Nephron (organoid): ENCODE data around the gene PPP1CB.
"Not testable (repeated sequence)": the region's sequence is repeated elsewhere in the genome, so short reads cannot be mapped to it uniquely, and the experiment has no call there.

Experiments
- H3K27ac Mint-ChIP-seq, 3 experiments: 2 replicates each; pipeline ENCODE4 v1.8.0; 2020; ENCODE audit warnings: mixed read lengths in 3 of 3, mild to moderate bottlenecking in 2 of 3, moderate library complexity in 1 of 3
- H3K27me3 Mint-ChIP-seq: 2 replicates; pipeline ENCODE4 v1.8.0; 2021; ENCODE audit warnings: low read depth, mild to moderate bottlenecking, moderate library complexity, mixed read lengths
- H3K36me3 Mint-ChIP-seq: 2 replicates; pipeline ENCODE4 v1.8.0; 2020; ENCODE audit warnings: low read depth, mixed read lengths
- H3K4me1 Mint-ChIP-seq: 2 replicates; pipeline ENCODE4 v1.8.0; 2020; ENCODE audit warnings: mixed read lengths
- H3K4me3 Mint-ChIP-seq, 3 experiments: 2 replicates each; pipeline ENCODE4 v1.8.0; 2020; ENCODE audit warnings: mild to moderate bottlenecking in 3 of 3, mixed read lengths in 3 of 3, moderate library complexity in 2 of 3
- H3K9me3 Mint-ChIP-seq: 2 replicates; pipeline ENCODE4 v1.8.0; 2020; ENCODE audit warnings: mixed read lengths
- CTCF ChIP-seq, 3 experiments: fragments of 200-600 bp; sonication (generic); IDR thresholded peaks; one replicate each; pipeline ENCODE4 v1.5.0; 2021; ENCODE audit warnings: antibody characterized with exemption in 3 of 3; ENCODE audit not compliant: unreplicated experiment in 3 of 3

Gene PPP1CB

GRCh38 chr2:28729698-28730097 lies 21.9 kb upstream of the PPP1CB start:
- H3K27me3 Mint-ChIP-seq: no peaks in the 10 kb centered on the region
- H3K27ac Mint-ChIP-seq: no peak overlapping the region
- no peaks in the 10 kb centered on the region for H3K4me1 Mint-ChIP-seq
- peaks cover 3% of the 10 kb centered on the region for H3K36me3 Mint-ChIP-seq
- no peak overlapping the region for H3K4me3 Mint-ChIP-seq
- no peaks in the 10 kb centered on the region for H3K9me3 Mint-ChIP-seq
- no peak for TF ChIP-seq CTCF (IDR thresholded peaks at IDR 0.05; ENCODE audit: unreplicated experiment in 3 of 3)

- H3K9me3 Mint-ChIP-seq: no peaks in the 10 kb centered on the region
- no peak overlapping the region for H3K4me3 Mint-ChIP-seq
- no peak overlapping the region for H3K27ac Mint-ChIP-seq
- no peaks in the 10 kb centered on the region for H3K27me3 Mint-ChIP-seq
- no peak for TF ChIP-seq CTCF (IDR thresholded peaks at IDR 0.05; ENCODE audit: unreplicated experiment in 3 of 3)
- peaks cover 3% of the 10 kb centered on the region for H3K36me3 Mint-ChIP-seq
- no peaks in the 10 kb centered on the region for H3K4me1 Mint-ChIP-seq
Observed at GRCh38 chr2:28730641-28731146, 20.9 kb upstream of the PPP1CB start.

GRCh38 chr2:28735511-28735910 lies 16.1 kb upstream of the PPP1CB start:
- H3K9me3 Mint-ChIP-seq: peaks cover 28% of the 10 kb centered on the region
- no peaks in the 10 kb centered on the region for H3K27me3 Mint-ChIP-seq
- H3K27ac Mint-ChIP-seq: no peak overlapping the region
- no peak overlapping the region for H3K4me3 Mint-ChIP-seq
- TF ChIP-seq CTCF (IDR thresholded peaks at IDR 0.05; ENCODE audit: unreplicated experiment in 3 of 3): no peak
- H3K4me1 Mint-ChIP-seq: peaks cover 4% of the 10 kb centered on the region
- peaks cover 24% of the 10 kb centered on the region for H3K36me3 Mint-ChIP-seq

GRCh38 chr2:28736034-28736433 lies 15.6 kb upstream of the PPP1CB start:
- no peak for TF ChIP-seq CTCF (IDR thresholded peaks at IDR 0.05; ENCODE audit: unreplicated experiment in 3 of 3)
- H3K4me3 Mint-ChIP-seq: no peak overlapping the region
- peaks cover 31% of the 10 kb centered on the region for H3K9me3 Mint-ChIP-seq
- H3K27ac Mint-ChIP-seq: no peak overlapping the region
- no peaks in the 10 kb centered on the region for H3K27me3 Mint-ChIP-seq
- H3K4me1 Mint-ChIP-seq: peaks cover 4% of the 10 kb centered on the region
- H3K36me3 Mint-ChIP-seq: peaks cover 24% of the 10 kb centered on the region

- no peaks in the 10 kb centered on the region for H3K27me3 Mint-ChIP-seq
- TF ChIP-seq CTCF (IDR thresholded peaks at IDR 0.05; ENCODE audit: unreplicated experiment in 3 of 3): no peak
- H3K4me3 Mint-ChIP-seq: no peak overlapping the region
Observed at GRCh38 chr2:28737655-28738054, 14.0 kb upstream of the PPP1CB start.

GRCh38 chr2:28742619-28743018 lies 9.0 kb upstream of the PPP1CB start:
- H3K27me3 Mint-ChIP-seq, H3K27ac Mint-ChIP-seq, H3K4me3 Mint-ChIP-seq: not testable (repeated sequence)
- H3K4me1 Mint-ChIP-seq: peaks cover 15% of the 10 kb centered on the region
- H3K36me3 Mint-ChIP-seq: peaks cover 21% of the 10 kb centered on the region
- H3K9me3 Mint-ChIP-seq: peaks cover 28% of the 10 kb centered on the region

More at GRCh38 chr2:28737655-28738054, 14.0 kb upstream of the PPP1CB start:
- Mint-ChIP-seq H3K36me3 (peaks cover 24% of the 10 kb centered on the region), H3K27ac (no peak overlapping the region), H3K9me3 (peaks cover 33% of the 10 kb centered on the region), H3K4me1 (peaks cover 4% of the 10 kb centered on the region)
